Measurements from ENCODE around the gene ADARB2. TPM values are rescaled to one million over a fixed set of nuclear protein-coding genes. Genes with fewer than 3 reads are reported as not detected.
"Not testable (repeated sequence)": the region's sequence is repeated elsewhere in the genome, so short reads cannot be mapped to it uniquely, and the experiment has no call there.

Gene ADARB2
- total RNA-seq = 0.17 and 0.37 TPM in 2 replicates

GRCh38 chr10:1737222-1738061 lies at the start of gene ADARB2:
Gene ADARB2 (minus strand): TSS chr10:1737525.
- intact Hi-C loops (cut with micrococcal nuclease) = no loop called here

- intact Hi-C loops (cut with micrococcal nuclease) = no loop called here
Observed at GRCh38 chr10:1785835-1786234, 48.5 kb upstream of the ADARB2 start.

DNA sequence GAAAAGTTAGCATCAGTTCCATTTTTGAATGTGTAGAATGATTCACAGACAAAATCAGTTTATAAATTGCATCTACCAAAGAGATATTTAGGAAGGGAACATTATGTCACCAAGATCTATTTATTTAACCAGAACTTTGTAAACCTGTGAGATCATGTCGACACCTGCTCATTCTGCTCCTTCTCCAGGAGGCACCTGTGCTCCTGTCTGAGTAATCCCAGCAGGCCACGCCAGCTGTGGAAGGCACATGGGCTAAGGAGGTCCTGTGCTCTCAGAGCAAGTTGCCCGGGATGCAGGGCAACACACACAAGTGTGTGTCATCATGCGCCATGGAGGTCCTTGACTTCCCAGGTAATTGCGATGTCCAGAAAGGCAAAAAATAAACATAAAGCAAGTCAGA lies 45.5 kb upstream of the ADARB2 start:
- intact Hi-C loops (cut with micrococcal nuclease) = no loop called here

DNA sequence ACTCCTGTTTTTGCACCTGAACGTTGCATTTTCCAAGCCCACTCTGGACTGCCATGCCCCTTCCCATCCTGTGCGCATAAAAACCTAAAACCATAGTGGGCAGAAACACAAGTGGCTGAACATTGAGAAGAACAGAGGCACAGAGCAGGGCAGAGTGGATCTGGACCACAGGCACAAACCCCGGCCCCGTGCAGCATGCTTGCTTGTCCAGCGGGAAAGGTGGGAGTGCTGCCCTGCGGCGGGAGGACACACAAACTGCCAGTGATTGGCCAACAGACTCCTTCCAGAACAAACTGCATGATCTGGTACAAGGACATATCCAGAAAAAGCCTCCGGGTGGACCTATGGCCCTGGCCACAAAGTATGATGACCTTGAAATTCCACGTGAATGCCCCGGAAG lies 42.5 kb upstream of the ADARB2 start:
- intact Hi-C loops (cut with micrococcal nuclease) = no loop called here

DNA sequence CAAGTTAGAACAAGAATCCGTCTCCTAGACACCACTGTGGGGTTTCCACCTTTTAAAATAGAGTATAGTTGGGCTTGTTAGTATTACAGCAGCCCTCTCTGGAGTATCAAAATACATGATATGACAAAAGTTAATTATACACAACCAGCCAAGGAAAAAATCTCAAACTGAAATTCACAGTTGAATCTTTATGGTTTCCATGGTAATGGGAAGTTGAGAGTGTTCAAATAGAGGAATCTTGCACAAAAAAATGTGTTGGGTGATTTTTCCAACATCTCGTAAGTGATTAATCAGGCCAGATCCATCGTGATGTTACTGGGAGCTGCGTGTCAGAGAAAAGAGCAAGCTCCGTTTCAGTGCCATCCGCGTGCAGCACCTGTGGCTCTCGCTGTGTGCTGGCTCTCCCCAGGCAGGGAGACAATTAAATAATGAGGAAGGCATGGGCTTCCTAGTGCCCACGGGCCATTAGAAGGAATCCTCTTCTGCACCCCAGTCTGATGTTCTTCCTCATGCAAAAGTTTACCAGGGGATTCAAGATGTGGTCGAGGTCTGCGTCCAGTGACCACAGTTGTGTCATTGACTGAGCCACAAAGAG lies 41.1 kb upstream of the ADARB2 start:
- intact Hi-C loops (cut with micrococcal nuclease) = no loop called here

DNA sequence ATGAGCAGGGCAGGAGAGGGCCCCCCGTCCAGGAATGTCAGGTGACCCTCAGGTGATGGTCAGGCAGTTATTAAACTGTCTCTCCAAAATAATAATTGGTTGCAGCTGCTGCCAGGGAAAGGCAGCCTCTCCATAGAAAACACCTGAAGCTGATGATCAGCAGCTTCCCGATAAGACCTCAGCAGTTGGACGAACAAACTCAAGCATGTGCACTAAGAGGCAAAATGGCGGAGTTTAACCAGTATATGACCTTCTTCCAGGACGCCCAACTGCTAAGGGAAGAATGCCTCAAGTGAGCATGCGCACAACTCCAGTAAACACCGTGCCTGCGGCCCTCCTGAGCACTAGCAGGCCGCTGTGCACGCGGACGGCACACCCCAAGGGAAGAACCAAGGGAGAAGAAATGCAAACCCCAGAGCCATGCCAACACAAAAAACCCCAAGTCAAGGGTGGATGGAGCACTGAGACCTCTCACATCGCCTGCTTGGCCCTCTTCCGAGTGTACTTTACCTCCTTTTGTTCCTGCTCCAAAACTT lies 38.9 kb upstream of the ADARB2 start:
- intact Hi-C loops (cut with micrococcal nuclease) = no loop called here

GRCh38 chr10:1774796-1775195 lies 37.5 kb upstream of the ADARB2 start:
- intact Hi-C loops (cut with micrococcal nuclease) = no loop called here

GRCh38 chr10:1773204-1773603 lies 35.9 kb upstream of the ADARB2 start:
- intact Hi-C loops (cut with micrococcal nuclease) = not testable (repeated sequence)

- intact Hi-C loops (cut with micrococcal nuclease) = no loop called here
Observed at GRCh38 chr10:1766049-1766448, 28.7 kb upstream of the ADARB2 start.

- intact Hi-C loops (cut with micrococcal nuclease) = no loop called here
Observed at GRCh38 chr10:1762076-1762475, 24.8 kb upstream of the ADARB2 start.

- intact Hi-C loops (cut with micrococcal nuclease) = no loop called here
Observed at GRCh38 chr10:1754506-1755153, 17.3 kb upstream of the ADARB2 start.

DNA sequence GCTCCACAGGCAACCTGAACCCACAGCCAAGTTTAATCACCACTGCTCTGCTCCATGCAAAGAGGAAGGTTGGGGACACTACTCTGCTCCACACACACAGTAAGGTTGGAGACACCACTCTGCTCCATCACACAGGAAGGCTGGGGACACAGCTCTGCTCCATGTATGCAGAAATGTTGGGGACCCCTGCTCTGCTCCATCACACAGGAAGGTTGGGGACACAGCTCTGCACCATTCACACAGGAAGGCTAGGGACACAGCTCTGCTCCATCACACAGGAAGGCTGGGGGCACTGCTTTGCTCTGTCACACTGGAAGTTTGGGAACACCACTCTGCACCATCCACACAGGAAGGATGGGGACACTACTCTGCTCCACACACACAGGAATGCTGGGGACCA lies 14.8 kb upstream of the ADARB2 start:
- intact Hi-C loops (cut with micrococcal nuclease) = no loop called here

GRCh38 chr10:1747590-1748157 lies 10.3 kb upstream of the ADARB2 start:
- intact Hi-C loops (cut with micrococcal nuclease) = no loop called here

DNA sequence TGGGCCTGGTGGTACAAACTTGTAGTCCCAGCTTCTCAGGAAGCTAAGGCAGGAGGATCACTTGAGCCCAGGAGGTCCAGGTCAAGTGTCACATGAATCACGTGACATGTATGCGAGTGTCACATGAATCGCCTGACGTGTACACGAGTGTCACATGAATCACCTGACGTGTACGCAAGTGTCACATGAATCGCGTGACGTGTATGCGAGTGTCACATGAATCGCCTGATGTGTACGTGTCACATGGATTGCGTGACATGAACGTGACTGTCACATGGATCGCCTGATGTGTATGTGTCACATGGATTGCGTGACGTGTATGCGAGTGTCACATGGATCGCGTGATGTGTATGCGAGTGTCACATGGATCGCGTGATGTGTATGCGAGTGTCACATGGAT lies 9.5 kb upstream of the ADARB2 start:
- intact Hi-C loops (cut with micrococcal nuclease) = no loop called here

DNA sequence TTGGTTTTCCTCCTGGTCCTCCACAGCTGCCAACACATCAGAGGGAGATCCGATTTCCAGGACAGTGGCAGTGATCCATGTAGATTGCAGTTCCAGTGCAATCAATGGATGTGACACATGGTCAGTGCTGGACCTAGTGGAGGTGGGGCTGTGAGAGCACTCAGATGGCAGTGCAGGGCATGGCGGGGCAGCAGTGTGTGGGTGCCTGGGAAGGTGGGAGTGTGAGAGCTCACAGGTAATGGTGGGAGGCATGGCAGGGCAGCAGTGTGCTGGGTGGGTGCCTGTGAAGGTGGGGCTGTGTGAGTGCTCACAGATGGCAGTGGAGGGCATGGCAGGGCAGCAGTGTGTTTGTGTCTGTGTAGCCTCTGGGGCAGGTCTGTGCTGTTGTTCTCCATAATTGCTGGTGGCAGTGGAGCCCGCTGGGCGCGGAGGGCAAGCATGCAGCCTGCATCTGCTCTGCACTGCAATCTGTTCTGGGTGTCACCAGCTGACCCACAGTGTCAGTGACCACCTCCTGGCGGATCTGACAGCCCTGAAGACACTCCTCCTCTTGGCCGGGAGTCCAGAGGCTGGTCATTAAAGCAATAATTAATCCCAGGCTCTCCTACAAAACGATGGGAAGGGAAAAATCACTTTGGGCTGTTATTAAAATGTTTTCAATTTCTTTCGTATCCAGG lies 8.6 kb upstream of the ADARB2 start:
- intact Hi-C loops (cut with micrococcal nuclease) = no loop called here

- intact Hi-C loops (cut with micrococcal nuclease) = no loop called here
Observed at GRCh38 chr10:1744524-1744923, 7.2 kb upstream of the ADARB2 start.

DNA sequence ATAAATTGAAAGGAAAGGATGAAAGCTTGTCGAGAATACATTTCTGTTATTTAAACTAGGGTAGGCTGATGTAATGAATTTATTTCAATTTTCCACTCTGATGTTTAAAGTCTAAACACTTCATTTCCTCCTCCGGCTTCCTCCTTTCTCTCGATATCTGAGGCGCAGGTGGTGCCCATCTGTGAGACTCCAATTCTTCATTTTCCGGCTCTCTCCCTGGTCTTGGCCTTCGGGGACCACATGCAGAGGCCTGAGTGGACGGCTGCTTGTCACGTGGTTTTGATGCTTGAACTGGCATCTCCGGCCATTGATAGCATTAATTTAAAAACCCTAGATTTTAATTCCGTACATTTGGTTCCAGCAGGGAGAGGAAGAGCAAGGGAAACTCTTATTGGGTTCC lies 5.8 kb upstream of the ADARB2 start:
- intact Hi-C loops (cut with micrococcal nuclease) = no loop called here

DNA sequence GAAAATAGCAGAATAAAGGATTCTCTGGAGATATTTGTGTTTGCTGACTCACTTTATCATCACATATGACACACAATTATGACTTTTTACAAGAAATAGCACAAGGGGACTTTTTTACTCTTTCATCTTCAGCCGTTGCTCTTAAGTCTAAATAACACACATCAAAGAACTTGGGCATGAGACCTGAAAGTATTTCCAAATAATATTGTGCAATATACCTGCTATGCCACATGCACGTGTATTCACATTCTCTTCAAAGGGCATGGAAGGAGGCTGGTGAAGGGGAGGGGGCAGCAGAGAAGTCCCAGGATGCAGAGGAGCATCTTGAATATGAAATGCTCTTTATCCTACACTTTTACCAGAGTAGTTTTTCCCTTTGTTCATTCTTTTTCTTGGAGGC lies 4.1 kb upstream of the ADARB2 start:
- intact Hi-C loops (cut with micrococcal nuclease) = no loop called here

- intact Hi-C loops (cut with micrococcal nuclease) = no loop called here
Observed at GRCh38 chr10:1739751-1740150, 2.4 kb upstream of the ADARB2 start.

- intact Hi-C loops (cut with micrococcal nuclease) = no loop called here
Observed at GRCh38 chr10:1738950-1739349, 1.6 kb upstream of the ADARB2 start.

DNA sequence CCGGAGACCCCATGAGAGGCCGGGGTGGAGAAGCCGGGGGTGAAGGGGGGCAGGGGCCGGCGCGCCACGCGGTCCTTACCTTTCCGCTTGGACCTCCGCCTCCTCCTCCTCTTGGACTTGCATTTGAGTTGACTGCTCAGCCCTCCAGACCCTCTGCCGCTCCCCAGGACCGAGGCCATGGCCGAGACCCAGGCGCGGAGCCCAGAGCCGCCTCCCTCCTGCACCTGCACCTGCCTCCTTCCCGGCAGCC lies 428 bp downstream of the ADARB2 start:
- intact Hi-C loops (cut with micrococcal nuclease) = no loop called here
